Liver (tissue), 9 donors: Measurements from ENCODE around the gene METTL8. TPM values are rescaled to one million over a fixed set of nuclear protein-coding genes. Genes with fewer than 3 reads are reported as not detected.

Source experiments
- DNase-seq: peaks from one replicate; pipeline ENCODE4 v3.0.0-alpha.2; 2017; ENCODE audit warnings: low spot score
- H3K27ac ChIP-seq, 2 donors: one replicate each; pipeline ENCODE4 v1.7.0; 2013; ENCODE audit warnings: inconsistent platforms in 2 of 2, low read length in 2 of 2, control low read depth in 1 of 2, low read depth in 1 of 2, mild to moderate bottlenecking in 1 of 2
- H3K27me3 ChIP-seq, 4 donors: one replicate each; pipeline versions ENCODE4 v1.6.1 to v1.7.0; 2013; ENCODE audit warnings: low read length in 3 of 4, inconsistent platforms in 1 of 4, mild to moderate bottlenecking in 1 of 4, moderate library complexity in 1 of 4; ENCODE audit not compliant: control insufficient read depth in 4 of 4, insufficient read depth in 4 of 4
- H3K36me3 ChIP-seq, 4 donors: one replicate each; pipeline versions ENCODE4 v1.6.1 to v1.7.0; 2013; ENCODE audit warnings: low read length in 3 of 4, mild to moderate bottlenecking in 3 of 4, low read depth in 1 of 4, moderate library complexity in 1 of 4; ENCODE audit not compliant: control insufficient read depth in 4 of 4, insufficient read depth in 3 of 4
- H3K4me1 ChIP-seq, 4 donors: one replicate each; pipeline versions ENCODE4 v1.6.1 to v1.7.0; 2013; ENCODE audit warnings: low read length in 3 of 4, mild to moderate bottlenecking in 3 of 4, moderate library complexity in 1 of 4; ENCODE audit not compliant: control insufficient read depth in 4 of 4, insufficient read depth in 4 of 4
- H3K4me3 ChIP-seq, 3 donors: one replicate each; pipeline versions ENCODE4 v1.6.1 to v1.7.0; 2013; ENCODE audit warnings: low read length in 3 of 3, control low read depth in 1 of 3, low read depth in 1 of 3, mild to moderate bottlenecking in 1 of 3
- H3K9ac ChIP-seq, 2 donors: one replicate each; pipeline ENCODE4 v1.7.0; 2013; ENCODE audit warnings: low read length in 2 of 2, mild to moderate bottlenecking in 2 of 2, moderate library complexity in 2 of 2, control low read depth in 1 of 2, low read depth in 1 of 2
- H3K9me3 ChIP-seq, 4 donors: one replicate each; pipeline versions ENCODE4 v1.6.1 to v1.7.0; 2013; ENCODE audit warnings: low read length in 3 of 4; ENCODE audit not compliant: control insufficient read depth in 4 of 4
- ATF3 ChIP-seq: IDR thresholded peaks from 2 replicates; pipeline ENCODE4 v1.6.1; 2016; ENCODE audit warnings: antibody characterized with exemption
- CTCF ChIP-seq: fragments of 150-350 bp; IDR thresholded peaks from 2 replicates; pipeline ENCODE4 v1.5.1; 2017; ENCODE audit warnings: improper control_type of control experiment, low read depth, low read length; ENCODE audit not compliant: missing input control
- EGR1 ChIP-seq, 2 donors: IDR thresholded peaks; 2 replicates each; pipeline ENCODE4 v1.6.1; 2016 to 2018; ENCODE audit warnings: antibody characterized with exemption in 2 of 2, low read depth in 2 of 2
- FOXA1 ChIP-seq: IDR thresholded peaks from 2 replicates; pipeline ENCODE4 v1.6.1; 2016; ENCODE audit warnings: antibody characterized with exemption
- FOXA2 ChIP-seq: IDR thresholded peaks from 2 replicates; pipeline ENCODE4 v1.6.1; 2016; ENCODE audit warnings: antibody characterized with exemption
- GABPA ChIP-seq, 2 donors: IDR thresholded peaks in 1 of 2; conservative IDR thresholded peaks in 1 of 2; 2 replicates each; pipeline ENCODE4 v1.6.1; 2016; ENCODE audit warnings: antibody characterized with exemption in 2 of 2, mild to moderate bottlenecking in 1 of 2, moderate library complexity in 1 of 2
- HNF4G ChIP-seq: IDR thresholded peaks from 2 replicates; pipeline ENCODE4 v1.6.1; 2016; ENCODE audit warnings: antibody characterized with exemption
- JUND ChIP-seq, 2 donors: IDR thresholded peaks; 2 replicates each; pipeline ENCODE4 v1.6.1; 2016; ENCODE audit warnings: antibody characterized with exemption in 2 of 2
- RAD21 ChIP-seq, 2 donors: IDR thresholded peaks; 2 replicates each; pipeline ENCODE4 v1.6.1; 2016; ENCODE audit warnings: antibody characterized with exemption in 2 of 2, mild to moderate bottlenecking in 2 of 2
- REST ChIP-seq: IDR thresholded peaks from 2 replicates; pipeline ENCODE4 v1.6.1; 2016; ENCODE audit warnings: antibody characterized with exemption, mild to moderate bottlenecking
- RXRA ChIP-seq, 2 donors: IDR thresholded peaks; 2 replicates each; pipeline ENCODE4 v1.6.1; 2017 to 2018; ENCODE audit warnings: antibody characterized with exemption in 2 of 2, mild to moderate bottlenecking in 1 of 2
- SP1 ChIP-seq: IDR thresholded peaks from 2 replicates; pipeline ENCODE4 v1.6.1; 2018; ENCODE audit warnings: antibody characterized with exemption, mild to moderate bottlenecking
- TAF1 ChIP-seq: conservative IDR thresholded peaks from 2 replicates; pipeline ENCODE4 v1.6.1; 2016; ENCODE audit warnings: antibody characterized with exemption, mild to moderate bottlenecking
- YY1 ChIP-seq: IDR thresholded peaks from 2 replicates; pipeline ENCODE4 v1.6.1; 2016; ENCODE audit warnings: antibody characterized with exemption, mild to moderate bottlenecking
- ZBTB33 ChIP-seq: IDR thresholded peaks from 2 replicates; pipeline ENCODE4 v1.6.1; 2016; ENCODE audit warnings: antibody characterized with exemption
- WGBS: extraction: QIAGEN DNeasy Blood & Tissue Kit; methylation state at CpG from one replicate; pipeline ENCODE4 v1.1.7; 2013; 5-methylcytosine and 5-hydroxymethylcytosine counted together
- polyA plus RNA-seq, 2 donors: library from polyadenylated mRNA; stranded (reverse) in 1 of 2; unstranded in 1 of 2; fragments of 200-250 nt in 1 of 2; fragments of >200 nt in 1 of 2; fragmentation: Nextera tagmentation in 1 of 2; extraction: Ambion mirVana in 1 of 2; gene quantifications; one replicate each; pipeline versions ENCODE4 v1.2.1 to v1.2.3, GENCODE V29; 2013 to 2015
- total RNA-seq, 2 donors: library from RNA; depleted of rRNA; stranded (reverse); fragments of >200 nt; gene quantifications; one replicate each; pipeline ENCODE4 v1.2.3, GENCODE V29; 2014
- donor health status: healthy.
- donor health status: healthy.
- donor health status: healthy.
- donor health status: healthy.
- donor health status: healthy.

METTL8 gene
- total and polyA plus RNA-seq, 4 donors, result 3.6 to 8.1 (median 5.9) TPM

GRCh38 chr2:171320731-171321130 lies 113.1 kb downstream of the METTL8 start:
- no peak for DNase-seq
- Histone ChIP-seq H3K27me3 (no peaks in the 10 kb centered on the region), H3K36me3 (peaks cover 0 to 4% (median under 1%) of the 10 kb centered on the region in 4 donors), H3K9ac (no peak overlapping the region), H3K9me3 (no peaks in the 10 kb centered on the region), H3K4me1 (no peaks in the 10 kb centered on the region), H3K27ac (no peak overlapping the region), H3K4me3 (no peak overlapping the region)
- TF ChIP-seq FOXA1, result no peak

- H3K4me1 ChIP-seq, result no peaks in the 10 kb centered on the region
These were observed 113.6 kb downstream of the METTL8 start for GRCh38 chr2:171320208-171320621.

GRCh38 chr2:171319164-171319810 lies 114.5 kb downstream of the METTL8 start:
- no peak for DNase-seq
- Histone ChIP-seq H3K27ac (no peak overlapping the region), H3K27me3 (no peaks in the 10 kb centered on the region), H3K9me3 (no peaks in the 10 kb centered on the region), H3K36me3 (peaks cover 0 to 4% (median under 1%) of the 10 kb centered on the region in 4 donors), H3K4me1 (no peaks in the 10 kb centered on the region), H3K4me3 (no peak overlapping the region), H3K9ac (no peak overlapping the region)
- WGBS, result 74% methylated on average over 12 of the region's 12 CpGs
- TF ChIP-seq EGR1 (IDR thresholded peaks at IDR 0.05; ENCODE audit: low read depth in 2 of 2) (no peak), YY1 (no peak), RAD21 (IDR thresholded peaks at IDR 0.05) (no peak), FOXA1 (no peak), REST (no peak), RXRA (IDR thresholded peaks at IDR 0.05) (no peak), TAF1 (no peak), GABPA (IDR thresholded peaks at IDR 0.05 in 1 of 2, conservative IDR thresholded peaks at IDR 0.05 in 1 of 2) (no peak), JUND (IDR thresholded peaks at IDR 0.05) (no peak), FOXA2 (no peak), SP1 (no peak)

More at GRCh38 chr2:171320208-171320621, 113.6 kb downstream of the METTL8 start:
- peaks cover 0 to 4% (median under 1%) of the 10 kb centered on the region in 4 donors for H3K36me3 ChIP-seq
- no peak overlapping the region for H3K4me3 ChIP-seq
- WGBS, result 90% methylated on average over 5 of the region's 5 CpGs
- no peaks in the 10 kb centered on the region for H3K9me3 ChIP-seq
- no peak for DNase-seq
- no peak overlapping the region for H3K9ac ChIP-seq
- H3K27me3 ChIP-seq, result no peaks in the 10 kb centered on the region
- H3K27ac ChIP-seq, result no peak overlapping the region
- TF ChIP-seq GABPA (IDR thresholded peaks at IDR 0.05 in 1 of 2, conservative IDR thresholded peaks at IDR 0.05 in 1 of 2), result no peak
- TF ChIP-seq CTCF, result no peak
- no peak for TF ChIP-seq RXRA (IDR thresholded peaks at IDR 0.05)
- no peak for TF ChIP-seq ATF3
- no peak for TF ChIP-seq HNF4G
- TF ChIP-seq ZBTB33, result no peak
